Glutamatergic neuron (in vitro differentiated cells): ENCODE data around the gene HIPK2. TPM values are rescaled to one million over a fixed set of nuclear protein-coding genes. Genes with fewer than 3 reads are reported as not detected.
A peak's percentile ranks its signal among the peaks of the same experiment; 100 is the strongest.

Source experiments
- DNase-seq: peaks from one replicate; pipeline ENCODE4 v3.0.0; 2022
- H3K27ac Mint-ChIP-seq: one replicate; pipeline ENCODE4 v1.8.0; 2020; ENCODE audit warnings: mild to moderate bottlenecking, mixed read lengths, inconsistent platforms; ENCODE audit not compliant: unreplicated experiment
- H3K27me3 Mint-ChIP-seq: one replicate; pipeline ENCODE4 v1.8.0; 2020; ENCODE audit warnings: mild to moderate bottlenecking, moderate library complexity, mixed read lengths, inconsistent platforms; ENCODE audit not compliant: unreplicated experiment
- H3K36me3 Mint-ChIP-seq: one replicate; pipeline ENCODE4 v1.8.0; 2020; ENCODE audit warnings: mild to moderate bottlenecking, mixed read lengths, inconsistent platforms; ENCODE audit not compliant: unreplicated experiment
- H3K4me1 Mint-ChIP-seq: one replicate; pipeline ENCODE4 v1.8.0; 2020; ENCODE audit warnings: mild to moderate bottlenecking, low read depth, mixed read lengths, inconsistent platforms; ENCODE audit not compliant: unreplicated experiment
- H3K4me3 Mint-ChIP-seq: one replicate; pipeline ENCODE4 v1.8.0; 2020; ENCODE audit warnings: mild to moderate bottlenecking, mixed read lengths, inconsistent platforms; ENCODE audit not compliant: unreplicated experiment
- H3K9me3 Mint-ChIP-seq: one replicate; pipeline ENCODE4 v1.8.0; 2020; ENCODE audit warnings: mild to moderate bottlenecking, moderate library complexity, mixed read lengths, inconsistent platforms; ENCODE audit not compliant: unreplicated experiment
- CTCF ChIP-seq: fragments of 200-600 bp; sonication (generic); IDR thresholded peaks from one replicate; pipeline ENCODE4 v1.5.0; 2021; ENCODE audit not compliant: partially characterized antibody, unreplicated experiment
- total RNA-seq: library from RNA; stranded (reverse); fragmentation: NEBNext Ultra II Directional; extraction: Animal tissue kit (Norgen Biotek cat#: 25700); gene quantifications from one replicate; pipeline ENCODE4 v1.2.1, GENCODE V29; 2021; ENCODE audit not compliant: unreplicated experiment

Gene HIPK2
- total RNA-seq, 1 donor from 2014 or later: 36.9 TPM

- peak overlapping the region; percentile 93 for H3K4me3 Mint-ChIP-seq
- no peak overlapping the region for H3K27ac Mint-ChIP-seq
- peaks cover 9% of the 10 kb centered on the region for H3K9me3 Mint-ChIP-seq
- H3K27me3 Mint-ChIP-seq: peaks cover 10% of the 10 kb centered on the region
- peaks cover 7% of the 10 kb centered on the region for H3K4me1 Mint-ChIP-seq
- DNase-seq: peak; percentile 54
- no peaks in the 10 kb centered on the region for H3K36me3 Mint-ChIP-seq
- peak; percentile 67 for TF ChIP-seq CTCF
These were observed 1.9 kb downstream of the HIPK2 start for GRCh38 chr7:139775829-139776266.

DNA sequence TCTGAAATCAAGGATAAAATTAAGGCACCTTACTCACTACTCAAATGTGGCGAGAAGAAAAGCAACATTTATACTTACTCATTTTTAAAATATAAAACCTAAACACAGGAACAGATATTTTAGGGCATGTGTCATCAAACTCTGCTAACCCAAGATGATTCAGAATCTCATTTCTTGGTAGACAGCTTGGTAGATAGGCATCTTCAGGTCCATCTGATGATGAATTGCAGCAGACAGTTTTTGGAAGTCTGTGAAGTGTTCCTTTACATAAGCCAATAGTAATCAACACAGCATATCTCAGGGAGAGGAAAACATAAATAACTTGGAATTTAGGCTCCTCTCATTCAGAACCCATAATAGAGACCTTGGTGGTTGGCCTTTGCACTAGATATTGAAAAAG is 3.4 kb downstream of the HIPK2 start:
- Mint-ChIP-seq H3K27me3 (peaks cover 5% of the 10 kb centered on the region), H3K27ac (no peak overlapping the region), H3K9me3 (peaks cover 9% of the 10 kb centered on the region), H3K36me3 (no peaks in the 10 kb centered on the region), H3K4me1 (peaks cover 7% of the 10 kb centered on the region), H3K4me3 (no peak overlapping the region)
- no peak for TF ChIP-seq CTCF
- DNase-seq: no peak

- Mint-ChIP-seq H3K27ac (no peak overlapping the region), H3K36me3 (no peaks in the 10 kb centered on the region), H3K4me3 (no peak overlapping the region), H3K4me1 (peaks cover 9% of the 10 kb centered on the region), H3K27me3 (peaks cover 3% of the 10 kb centered on the region), H3K9me3 (peaks cover 5% of the 10 kb centered on the region)
- no peak for DNase-seq
- no peak for TF ChIP-seq CTCF
These were observed 4.4 kb downstream of the HIPK2 start for GRCh38 chr7:139773371-139773770.

GRCh38 chr7:139772873-139773272 is 4.9 kb downstream of the HIPK2 start:
- Mint-ChIP-seq H3K27ac (no peak overlapping the region), H3K9me3 (peaks cover 5% of the 10 kb centered on the region), H3K36me3 (no peaks in the 10 kb centered on the region), H3K27me3 (peaks cover 3% of the 10 kb centered on the region), H3K4me1 (peaks cover 9% of the 10 kb centered on the region), H3K4me3 (no peak overlapping the region)
- no peak for TF ChIP-seq CTCF
- DNase-seq: no peak

- DNase-seq: no peak
- H3K27me3 Mint-ChIP-seq: peaks cover 3% of the 10 kb centered on the region
- H3K4me3 Mint-ChIP-seq: no peak overlapping the region
- peaks cover 9% of the 10 kb centered on the region for H3K4me1 Mint-ChIP-seq
- no peak for TF ChIP-seq CTCF
- peaks cover 6% of the 10 kb centered on the region for H3K9me3 Mint-ChIP-seq
- peaks cover 4% of the 10 kb centered on the region for H3K36me3 Mint-ChIP-seq
- no peak overlapping the region for H3K27ac Mint-ChIP-seq
These were observed 5.7 kb downstream of the HIPK2 start for GRCh38 chr7:139772115-139772514.
